ENCODE results near the gene C5.
A peak's percentile ranks its signal among the peaks of the same experiment; 100 is the strongest.

The C5 gene

GRCh38 chr9:120940573-120940972, 109.5 kb downstream of the C5 start:
- Histone ChIP-seq H3K4me1 (ENCODE audit: control insufficient read depth in 1 of 2, insufficient read depth in 2 of 2, low read length in 2 of 2) (peaks cover 15 to 25% of the 10 kb centered on the region in 2 donors), H3K27ac (ENCODE audit: low read length) (no peak overlapping the region), H3K27me3 (ENCODE audit: low read depth, low read length) (no peaks in the 10 kb centered on the region), H3K4me3 (ENCODE audit: low read depth in 1 of 2, low read length in 2 of 2) (no peak overlapping the region), H3K9me3 (ENCODE audit: control insufficient read depth in 1 of 2, low read length in 2 of 2) (no peaks in the 10 kb centered on the region), H3K36me3 (ENCODE audit: control insufficient read depth in 1 of 2, insufficient read depth in 2 of 2, low read length in 2 of 2) (no peaks in the 10 kb centered on the region)

- H3K27ac ChIP-seq (ENCODE audit: low read length): no peak overlapping the region
- no peak overlapping the region for H3K4me3 ChIP-seq (ENCODE audit: low read depth in 1 of 2, low read length in 2 of 2)
- peaks cover 28 to 42% of the 10 kb centered on the region in 2 donors for H3K4me1 ChIP-seq (ENCODE audit: control insufficient read depth in 1 of 2, insufficient read depth in 2 of 2, low read length in 2 of 2)
- no peaks in the 10 kb centered on the region for H3K9me3 ChIP-seq (ENCODE audit: control insufficient read depth in 1 of 2, low read length in 2 of 2)
- H3K36me3 ChIP-seq (ENCODE audit: control insufficient read depth in 1 of 2, insufficient read depth in 2 of 2, low read length in 2 of 2): no peaks in the 10 kb centered on the region
- H3K27me3 ChIP-seq (ENCODE audit: low read depth, low read length): no peaks in the 10 kb centered on the region
Observed at GRCh38 chr9:120938851-120939250, 111.2 kb downstream of the C5 start.

- no peaks in the 10 kb centered on the region for H3K9me3 ChIP-seq (ENCODE audit: control insufficient read depth in 1 of 2, low read length in 2 of 2)
- H3K4me1 ChIP-seq (ENCODE audit: control insufficient read depth in 1 of 2, insufficient read depth in 2 of 2, low read length in 2 of 2): peaks cover 28 to 42% of the 10 kb centered on the region in 2 donors
- no peaks in the 10 kb centered on the region for H3K27me3 ChIP-seq (ENCODE audit: low read depth, low read length)
- peak overlapping the region; percentile 39 for H3K27ac ChIP-seq (ENCODE audit: low read length)
- H3K4me3 ChIP-seq (ENCODE audit: low read depth in 1 of 2, low read length in 2 of 2): no peak overlapping the region
- no peaks in the 10 kb centered on the region for H3K36me3 ChIP-seq (ENCODE audit: control insufficient read depth in 1 of 2, insufficient read depth in 2 of 2, low read length in 2 of 2)
Observed at GRCh38 chr9:120937596-120937995, 112.5 kb downstream of the C5 start.

GRCh38 chr9:120937127-120937526, 112.9 kb downstream of the C5 start:
- H3K4me1 ChIP-seq (ENCODE audit: control insufficient read depth in 1 of 2, insufficient read depth in 2 of 2, low read length in 2 of 2): peaks cover 28 to 38% of the 10 kb centered on the region in 2 donors
- no peaks in the 10 kb centered on the region for H3K9me3 ChIP-seq (ENCODE audit: control insufficient read depth in 1 of 2, low read length in 2 of 2)
- H3K4me3 ChIP-seq (ENCODE audit: low read depth in 1 of 2, low read length in 2 of 2): no peak overlapping the region
- H3K27me3 ChIP-seq (ENCODE audit: low read depth, low read length): no peaks in the 10 kb centered on the region
- no peaks in the 10 kb centered on the region for H3K36me3 ChIP-seq (ENCODE audit: control insufficient read depth in 1 of 2, insufficient read depth in 2 of 2, low read length in 2 of 2)
- H3K27ac ChIP-seq (ENCODE audit: low read length): peak overlapping the region; percentile 39

- H3K27me3 ChIP-seq (ENCODE audit: low read depth, low read length): no peaks in the 10 kb centered on the region
- H3K36me3 ChIP-seq (ENCODE audit: control insufficient read depth in 1 of 2, insufficient read depth in 2 of 2, low read length in 2 of 2): no peaks in the 10 kb centered on the region
- H3K9me3 ChIP-seq (ENCODE audit: control insufficient read depth in 1 of 2, low read length in 2 of 2): no peaks in the 10 kb centered on the region
- H3K4me3 ChIP-seq (ENCODE audit: low read depth in 1 of 2, low read length in 2 of 2): no peak overlapping the region
- peaks cover 28 to 39% of the 10 kb centered on the region in 2 donors for H3K4me1 ChIP-seq (ENCODE audit: control insufficient read depth in 1 of 2, insufficient read depth in 2 of 2, low read length in 2 of 2)
- H3K27ac ChIP-seq (ENCODE audit: low read length): peak overlapping the region; percentile 39
Observed at GRCh38 chr9:120936764-120937122, 113.3 kb downstream of the C5 start.

GRCh38 chr9:120936011-120936763, 113.9 kb downstream of the C5 start:
- H3K27me3 ChIP-seq (ENCODE audit: low read depth, low read length): no peaks in the 10 kb centered on the region
- H3K36me3 ChIP-seq (ENCODE audit: control insufficient read depth in 1 of 2, insufficient read depth in 2 of 2, low read length in 2 of 2): no peaks in the 10 kb centered on the region
- peak overlapping the region; percentile 84 for H3K27ac ChIP-seq (ENCODE audit: low read length)
- H3K4me3 ChIP-seq (ENCODE audit: low read depth in 1 of 2, low read length in 2 of 2): peak overlapping the region; percentile 19 to 37
- peaks cover 33 to 44% of the 10 kb centered on the region in 2 donors for H3K4me1 ChIP-seq (ENCODE audit: control insufficient read depth in 1 of 2, insufficient read depth in 2 of 2, low read length in 2 of 2)
- H3K9me3 ChIP-seq (ENCODE audit: control insufficient read depth in 1 of 2, low read length in 2 of 2): no peaks in the 10 kb centered on the region

- Histone ChIP-seq H3K4me1 (ENCODE audit: control insufficient read depth in 1 of 2, insufficient read depth in 2 of 2, low read length in 2 of 2) (peaks cover 27 to 44% of the 10 kb centered on the region in 2 donors), H3K27ac (ENCODE audit: low read length) (peak overlapping the region; percentile 84), H3K9me3 (ENCODE audit: control insufficient read depth in 1 of 2, low read length in 2 of 2) (no peaks in the 10 kb centered on the region), H3K36me3 (ENCODE audit: control insufficient read depth in 1 of 2, insufficient read depth in 2 of 2, low read length in 2 of 2) (no peaks in the 10 kb centered on the region), H3K27me3 (ENCODE audit: low read depth, low read length) (no peaks in the 10 kb centered on the region), H3K4me3 (ENCODE audit: low read depth in 1 of 2, low read length in 2 of 2) (peak overlapping the region in 1 of 2 donors; percentile 19)
Observed at GRCh38 chr9:120935383-120935857, 114.7 kb downstream of the C5 start.

GRCh38 chr9:120934281-120934680, 115.8 kb downstream of the C5 start:
- Histone ChIP-seq H3K9me3 (ENCODE audit: control insufficient read depth in 1 of 2, low read length in 2 of 2) (no peaks in the 10 kb centered on the region), H3K27me3 (ENCODE audit: low read depth, low read length) (no peaks in the 10 kb centered on the region), H3K27ac (ENCODE audit: low read length) (peak overlapping the region; percentile 43), H3K4me1 (ENCODE audit: control insufficient read depth in 1 of 2, insufficient read depth in 2 of 2, low read length in 2 of 2) (peaks cover 27 to 44% of the 10 kb centered on the region in 2 donors), H3K4me3 (ENCODE audit: low read depth in 1 of 2, low read length in 2 of 2) (no peak overlapping the region), H3K36me3 (ENCODE audit: control insufficient read depth in 1 of 2, insufficient read depth in 2 of 2, low read length in 2 of 2) (no peaks in the 10 kb centered on the region)

- H3K4me3 ChIP-seq (ENCODE audit: low read depth in 1 of 2, low read length in 2 of 2): no peak overlapping the region
- H3K27me3 ChIP-seq (ENCODE audit: low read depth, low read length): no peaks in the 10 kb centered on the region
- H3K9me3 ChIP-seq (ENCODE audit: control insufficient read depth in 1 of 2, low read length in 2 of 2): no peaks in the 10 kb centered on the region
- peak overlapping the region; percentile 43 for H3K27ac ChIP-seq (ENCODE audit: low read length)
- H3K4me1 ChIP-seq (ENCODE audit: control insufficient read depth in 1 of 2, insufficient read depth in 2 of 2, low read length in 2 of 2): peaks cover 27 to 44% of the 10 kb centered on the region in 2 donors
- H3K36me3 ChIP-seq (ENCODE audit: control insufficient read depth in 1 of 2, insufficient read depth in 2 of 2, low read length in 2 of 2): no peaks in the 10 kb centered on the region
Observed at GRCh38 chr9:120933310-120934055, 116.6 kb downstream of the C5 start.

GRCh38 chr9:120932086-120932823, 117.8 kb downstream of the C5 start:
- Histone ChIP-seq H3K36me3 (ENCODE audit: control insufficient read depth in 1 of 2, insufficient read depth in 2 of 2, low read length in 2 of 2) (no peaks in the 10 kb centered on the region), H3K4me3 (ENCODE audit: low read depth in 1 of 2, low read length in 2 of 2) (no peak overlapping the region), H3K27ac (ENCODE audit: low read length) (peak overlapping the region; percentile 91), H3K27me3 (ENCODE audit: low read depth, low read length) (no peaks in the 10 kb centered on the region), H3K9me3 (ENCODE audit: control insufficient read depth in 1 of 2, low read length in 2 of 2) (no peaks in the 10 kb centered on the region), H3K4me1 (ENCODE audit: control insufficient read depth in 1 of 2, insufficient read depth in 2 of 2, low read length in 2 of 2) (peaks cover 27 to 43% of the 10 kb centered on the region in 2 donors)
